ENCODE data around the gene EPHB2. TPM values are rescaled to one million over a fixed set of nuclear protein-coding genes. Genes with fewer than 3 reads are reported as not detected.

Gene EPHB2
- total and polyA plus RNA-seq, 2 experiments from 2014 or later = 1.0 to 5.1 TPM

GRCh38 chr1:22791831-22792347 is 81.2 kb downstream of the EPHB2 start:
- no peak overlapping the region for H2AFZ ChIP-seq
- no peaks in the 10 kb centered on the region for H3K27me3 ChIP-seq (replicated peaks; ENCODE audit: insufficient read depth)
- no peak overlapping the region for H3K4me3 ChIP-seq
- no peak for DNase-seq
- WGBS, 2 experiments (ENCODE audit: low coverage in 1 of 2, low lambda C conversion rate in 2 of 2, missing lambda C conversion rate in 2 of 2) = 91 to 100% methylated on average over 2 to 6 of the region's 6 CpGs
- TF ChIP-seq EZH2 (IDR thresholded peaks at IDR 0.05; ENCODE audit: insufficient read depth, poor library complexity, severe bottlenecking) = no peak
- no peak for TF ChIP-seq EZH2phosphoT487 (IDR thresholded peaks at IDR 0.05; ENCODE audit: insufficient read depth, low read depth)
- H3K27ac ChIP-seq = no peak overlapping the region
- in situ Hi-C loops (cut with MboI) = no loop called here
- no peaks in the 10 kb centered on the region for H3K9me3 ChIP-seq (ENCODE audit: low read depth)
- H3F3A ChIP-seq (ENCODE audit: insufficient read depth) = no peaks in the 10 kb centered on the region
- H4K20me1 ChIP-seq (ENCODE audit: insufficient read depth) = no peaks in the 10 kb centered on the region
- H3K9ac ChIP-seq = no peak overlapping the region
- 0 out of 2 replicates have a peak, but pooled peaks cover 6% of the 10 kb centered on the region for H3K4me1 ChIP-seq (ENCODE audit: insufficient read depth)
- H3K4me2 ChIP-seq (ENCODE audit: unreplicated experiment) = no peak overlapping the region
- no peaks in the 10 kb centered on the region for H3K9me2 ChIP-seq (ENCODE audit: insufficient read depth)
- no peaks in the 10 kb centered on the region for H3K79me2 ChIP-seq (ENCODE audit: insufficient read depth)
- no peaks in the 10 kb centered on the region for H3K36me3 ChIP-seq (ENCODE audit: low read depth)

GRCh38 chr1:22792396-22793160 is 81.9 kb downstream of the EPHB2 start:
- DNase-seq = no peak
- H3K4me3 ChIP-seq = no peak overlapping the region
- no peak overlapping the region for H3K9ac ChIP-seq
- no peaks in the 10 kb centered on the region for H3K27me3 ChIP-seq (replicated peaks; ENCODE audit: insufficient read depth)
- H3K27ac ChIP-seq = no peak overlapping the region
- no peaks in the 10 kb centered on the region for H3K9me2 ChIP-seq (ENCODE audit: insufficient read depth)
- 92 to 100% methylated on average over 6 of the region's 6 CpGs for whole genome bisulfite sequencing, 2 experiments (ENCODE audit: low coverage in 1 of 2, low lambda C conversion rate in 2 of 2, missing lambda C conversion rate in 2 of 2)
- TF ChIP-seq EZH2phosphoT487 (IDR thresholded peaks at IDR 0.05; ENCODE audit: insufficient read depth, low read depth) (no peak), EZH2 (IDR thresholded peaks at IDR 0.05; ENCODE audit: insufficient read depth, poor library complexity, severe bottlenecking) (no peak)
- H3K36me3 ChIP-seq (ENCODE audit: low read depth) = no peaks in the 10 kb centered on the region
- no peak overlapping the region for H2AFZ ChIP-seq
- no peaks in the 10 kb centered on the region for H3K9me3 ChIP-seq (ENCODE audit: low read depth)
- in situ Hi-C loops (cut with MboI) = no loop called here
- no peaks in the 10 kb centered on the region for H3K79me2 ChIP-seq (ENCODE audit: insufficient read depth)
- no peaks in the 10 kb centered on the region for H4K20me1 ChIP-seq (ENCODE audit: insufficient read depth)
- H3K4me1 ChIP-seq (ENCODE audit: insufficient read depth) = 0 out of 2 replicates have a peak, but pooled peaks cover 6% of the 10 kb centered on the region
- H3F3A ChIP-seq (ENCODE audit: insufficient read depth) = no peaks in the 10 kb centered on the region
- no peak overlapping the region for H3K4me2 ChIP-seq (ENCODE audit: unreplicated experiment)

- no peaks in the 10 kb centered on the region for H3K36me3 ChIP-seq (ENCODE audit: low read depth)
- DNase-seq = no peak
- 96 to 98% methylated on average over 3 of the region's 3 CpGs for WGBS, 2 experiments (ENCODE audit: low coverage in 1 of 2, low lambda C conversion rate in 2 of 2, missing lambda C conversion rate in 2 of 2)
- H3K9ac ChIP-seq = no peak overlapping the region
- no peaks in the 10 kb centered on the region for H3F3A ChIP-seq (ENCODE audit: insufficient read depth)
- no peak overlapping the region for H3K4me3 ChIP-seq
- TF ChIP-seq EZH2phosphoT487 (IDR thresholded peaks at IDR 0.05; ENCODE audit: insufficient read depth, low read depth) = no peak
- H3K27me3 ChIP-seq (replicated peaks; ENCODE audit: insufficient read depth) = no peaks in the 10 kb centered on the region
- H3K9me3 ChIP-seq (ENCODE audit: low read depth) = no peaks in the 10 kb centered on the region
- in situ Hi-C loops (cut with MboI) = no loop called here
- 0 out of 2 replicates have a peak, but pooled peaks cover 6% of the 10 kb centered on the region for H3K4me1 ChIP-seq (ENCODE audit: insufficient read depth)
- H3K79me2 ChIP-seq (ENCODE audit: insufficient read depth) = no peaks in the 10 kb centered on the region
- H3K27ac ChIP-seq = no peak overlapping the region
- H3K4me2 ChIP-seq (ENCODE audit: unreplicated experiment) = no peak overlapping the region
- H3K9me2 ChIP-seq (ENCODE audit: insufficient read depth) = no peaks in the 10 kb centered on the region
- H2AFZ ChIP-seq = no peak overlapping the region
- no peaks in the 10 kb centered on the region for H4K20me1 ChIP-seq (ENCODE audit: insufficient read depth)
Observed at GRCh38 chr1:22793647-22794046, 83.0 kb downstream of the EPHB2 start.

DNA sequence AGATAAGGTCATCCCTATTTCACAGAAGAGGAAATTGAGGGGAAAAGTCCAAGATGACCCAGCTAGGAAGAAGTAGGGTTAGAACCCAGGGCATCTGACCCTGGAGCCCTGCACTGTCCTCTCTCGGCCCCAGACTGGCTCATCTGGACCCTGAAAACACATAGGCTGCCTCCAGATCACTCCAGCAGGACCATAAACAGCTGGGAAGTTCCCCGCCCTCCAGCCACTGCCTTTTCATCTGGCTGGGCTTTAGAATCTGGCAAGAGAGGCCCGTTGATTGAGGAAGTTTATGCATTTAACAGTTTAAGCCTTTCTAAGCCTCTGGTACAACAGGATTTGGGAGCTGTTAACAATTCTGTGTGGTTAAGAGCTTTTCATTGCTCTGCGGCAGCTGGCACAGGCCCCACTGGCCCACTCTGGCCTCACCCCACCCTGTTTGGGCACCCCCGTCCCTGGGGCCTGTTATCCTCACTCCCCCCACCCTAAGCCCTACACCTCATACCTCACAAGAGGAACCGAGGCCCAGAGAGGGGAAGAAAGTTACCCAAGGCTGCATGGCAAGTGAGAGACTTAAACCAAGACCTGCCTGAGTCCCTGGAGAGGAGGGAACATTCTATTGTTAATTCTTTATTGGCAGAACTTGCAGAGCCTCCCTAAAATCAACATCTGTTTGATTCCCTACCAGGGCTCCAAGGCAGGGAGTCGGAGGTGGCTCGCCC is 84.2 kb downstream of the EPHB2 start:
- no peak for DNase-seq
- 69 to 70% methylated on average over 8 of the region's 8 CpGs for WGBS, 2 experiments (ENCODE audit: low coverage in 1 of 2, low lambda C conversion rate in 2 of 2, missing lambda C conversion rate in 2 of 2)
- Histone ChIP-seq H3F3A (ENCODE audit: insufficient read depth) (no peaks in the 10 kb centered on the region), H3K9me3 (ENCODE audit: low read depth) (no peaks in the 10 kb centered on the region), H3K36me3 (ENCODE audit: low read depth) (no peaks in the 10 kb centered on the region), H3K27ac (no peak overlapping the region), H4K20me1 (ENCODE audit: insufficient read depth) (no peaks in the 10 kb centered on the region), H3K4me2 (ENCODE audit: unreplicated experiment) (no peak overlapping the region), H3K4me3 (no peak overlapping the region), H3K79me2 (ENCODE audit: insufficient read depth) (no peaks in the 10 kb centered on the region), H3K9me2 (ENCODE audit: insufficient read depth) (no peaks in the 10 kb centered on the region), H3K9ac (no peak overlapping the region), H3K27me3 (replicated peaks; ENCODE audit: insufficient read depth) (no peaks in the 10 kb centered on the region; the same call in 1 of the 2 replicates), H2AFZ (no peak overlapping the region), H3K4me1 (ENCODE audit: insufficient read depth) (0 out of 2 replicates have a peak, but pooled peaks cover under 1% of the 10 kb centered on the region)
- no peak for TF ChIP-seq EZH2phosphoT487 (IDR thresholded peaks at IDR 0.05; ENCODE audit: insufficient read depth, low read depth)
- no peak for TF ChIP-seq EZH2 (IDR thresholded peaks at IDR 0.05; ENCODE audit: insufficient read depth, poor library complexity, severe bottlenecking)
- in situ Hi-C loops (cut with MboI) = no loop called here

Data from GM23248 (cell line).